Measurements from ENCODE around the gene TREH. TPM values are rescaled to one million over a fixed set of nuclear protein-coding genes. Genes with fewer than 3 reads are reported as not detected.

The TREH gene
- total RNA-seq, 1 experiment from 2014 or later, result 0.15 TPM

DNA sequence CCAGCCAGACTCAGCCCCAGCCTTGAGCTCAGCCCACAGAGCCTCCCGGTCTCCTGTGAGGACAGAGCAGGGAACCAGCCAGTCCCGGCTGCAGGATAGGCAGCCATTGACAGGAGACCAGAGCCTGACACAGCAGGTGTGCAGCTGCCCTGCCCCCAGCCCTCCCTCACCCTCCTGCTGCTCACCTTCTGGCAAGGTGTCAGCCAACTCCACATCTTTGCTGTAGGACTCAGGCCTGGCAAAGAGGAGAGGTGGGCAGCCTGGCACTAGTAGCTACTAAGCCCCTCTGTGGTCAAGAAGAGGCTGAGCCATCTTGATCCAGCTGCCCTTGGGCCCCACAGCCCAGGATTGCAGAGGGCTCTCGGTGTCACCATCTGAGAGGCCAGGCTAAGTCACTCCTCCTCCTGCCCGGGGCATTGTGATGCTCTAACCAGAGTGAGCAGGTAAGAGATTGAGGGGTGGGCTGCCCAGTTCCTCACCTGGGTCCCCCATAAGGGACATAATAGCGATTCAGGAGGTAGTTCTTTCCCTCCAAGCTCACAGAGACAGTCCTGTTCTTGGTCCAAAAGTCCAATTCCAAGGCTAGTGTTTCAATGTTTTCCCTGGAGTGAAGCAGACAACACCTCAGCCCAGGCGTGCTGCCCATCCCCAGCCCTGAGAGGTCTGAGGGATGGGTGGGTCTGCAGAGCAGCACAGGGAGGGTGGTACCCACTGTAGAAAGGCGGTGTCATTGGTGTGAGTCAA lies 18.6 kb downstream of the TREH start:
- H3K9me2 ChIP-seq (ENCODE audit: insufficient read depth), result no peaks in the 10 kb centered on the region
- BruUV-seq (replicated peaks), result no TSS peak
- H3K79me2 ChIP-seq (ENCODE audit: insufficient read depth, low read length), result no peaks in the 10 kb centered on the region
- H3K27me3 ChIP-seq (ENCODE audit: insufficient read depth, low read length), result no peaks in the 10 kb centered on the region
- ChIA-PET POLR2A (no interaction called here), CTCF (interaction anchor here (1.0 to 2.6 kb wide), 2 partner anchors 29 to 66 kb away, joined by 3 to 8 read pairs; no protein-coding TSS in a partner anchor), RAD21 (ENCODE audit: low non-redundant PET in 1 of 2, low total read pairs in 2 of 2, uncharacterized antibody in 2 of 2, unreplicated experiment in 2 of 2) (no interaction called here)
- ATAC-seq (no peak), DNase-seq (ENCODE audit: low read depth, low spot score) (no peak)
- TF ChIP-seq EZH2phosphoT487 (IDR thresholded peaks at IDR 0.05; ENCODE audit: borderline replicate concordance), result no peak
- TF ChIP-seq, protein P1, sequence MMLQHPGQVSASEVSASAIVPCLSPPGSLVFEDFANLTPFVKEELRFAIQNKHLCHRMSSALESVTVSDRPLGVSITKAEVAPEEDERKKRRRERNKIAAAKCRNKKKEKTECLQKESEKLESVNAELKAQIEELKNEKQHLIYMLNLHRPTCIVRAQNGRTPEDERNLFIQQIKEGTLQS (IDR thresholded peaks at IDR 0.05), result no peak
- TF ChIP-seq FOSL1 (IDR thresholded peaks at IDR 0.05; ENCODE audit: low read depth), result no peak
- no peak for TF ChIP-seq CEBPB (IDR thresholded peaks at IDR 0.05; ENCODE audit: low read depth)
- TF ChIP-seq EGR1 (IDR thresholded peaks at IDR 0.05; ENCODE audit: low read depth), result no peak
- no peak for TF ChIP-seq POLR2AphosphoS5 (IDR thresholded peaks at IDR 0.05; ENCODE audit: low read depth, low read length)
- TF ChIP-seq TCF7L2 (IDR thresholded peaks at IDR 0.05; ENCODE audit: borderline replicate concordance, extremely low read depth, insufficient read depth, insufficient read length), result no peak
- TF ChIP-seq, protein P2, sequence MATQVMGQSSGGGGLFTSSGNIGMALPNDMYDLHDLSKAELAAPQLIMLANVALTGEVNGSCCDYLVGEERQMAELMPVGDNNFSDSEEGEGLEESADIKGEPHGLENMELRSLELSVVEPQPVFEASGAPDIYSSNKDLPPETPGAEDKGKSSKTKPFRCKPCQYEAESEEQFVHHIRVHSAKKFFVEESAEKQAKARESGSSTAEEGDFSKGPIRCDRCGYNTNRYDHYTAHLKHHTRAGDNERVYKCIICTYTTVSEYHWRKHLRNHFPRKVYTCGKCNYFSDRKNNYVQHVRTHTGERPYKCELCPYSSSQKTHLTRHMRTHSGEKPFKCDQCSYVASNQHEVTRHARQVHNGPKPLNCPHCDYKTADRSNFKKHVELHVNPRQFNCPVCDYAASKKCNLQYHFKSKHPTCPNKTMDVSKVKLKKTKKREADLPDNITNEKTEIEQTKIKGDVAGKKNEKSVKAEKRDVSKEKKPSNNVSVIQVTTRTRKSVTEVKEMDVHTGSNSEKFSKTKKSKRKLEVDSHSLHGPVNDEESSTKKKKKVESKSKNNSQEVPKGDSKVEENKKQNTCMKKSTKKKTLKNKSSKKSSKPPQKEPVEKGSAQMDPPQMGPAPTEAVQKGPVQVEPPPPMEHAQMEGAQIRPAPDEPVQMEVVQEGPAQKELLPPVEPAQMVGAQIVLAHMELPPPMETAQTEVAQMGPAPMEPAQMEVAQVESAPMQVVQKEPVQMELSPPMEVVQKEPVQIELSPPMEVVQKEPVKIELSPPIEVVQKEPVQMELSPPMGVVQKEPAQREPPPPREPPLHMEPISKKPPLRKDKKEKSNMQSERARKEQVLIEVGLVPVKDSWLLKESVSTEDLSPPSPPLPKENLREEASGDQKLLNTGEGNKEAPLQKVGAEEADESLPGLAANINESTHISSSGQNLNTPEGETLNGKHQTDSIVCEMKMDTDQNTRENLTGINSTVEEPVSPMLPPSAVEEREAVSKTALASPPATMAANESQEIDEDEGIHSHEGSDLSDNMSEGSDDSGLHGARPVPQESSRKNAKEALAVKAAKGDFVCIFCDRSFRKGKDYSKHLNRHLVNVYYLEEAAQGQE (IDR thresholded peaks at IDR 0.05; ENCODE audit: low read depth), result no peak
- no peak for TF ChIP-seq EZH2 (IDR thresholded peaks at IDR 0.05)
- TF ChIP-seq, protein P3, sequence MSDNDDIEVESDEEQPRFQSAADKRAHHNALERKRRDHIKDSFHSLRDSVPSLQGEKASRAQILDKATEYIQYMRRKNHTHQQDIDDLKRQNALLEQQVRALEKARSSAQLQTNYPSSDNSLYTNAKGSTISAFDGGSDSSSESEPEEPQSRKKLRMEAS (IDR thresholded peaks at IDR 0.05), result no peak
- no peaks in the 10 kb centered on the region for H4K20me1 ChIP-seq (ENCODE audit: insufficient read depth)
- no peaks in the 10 kb centered on the region for H3K9me3 ChIP-seq (ENCODE audit: control insufficient read depth in 1 of 2, insufficient read depth in 1 of 2, low read depth in 1 of 2, low read length in 2 of 2)
- no peak overlapping the region for H3K4me3 ChIP-seq (replicated peaks in 1 of 2; ENCODE audit: low read depth in 1 of 2, low read length in 2 of 2)
- no peak overlapping the region for H2AFZ ChIP-seq (ENCODE audit: low read depth, low read length, poor library complexity, severe bottlenecking)
- no peak overlapping the region for H3K9ac ChIP-seq (ENCODE audit: low read length)
- no peak overlapping the region for H3K4me2 ChIP-seq (ENCODE audit: low read length)
- H3K27ac ChIP-seq (ENCODE audit: low read depth, low read length), result no peak overlapping the region
- intact Hi-C loops (cut with micrococcal nuclease), result no loop called here
- H3K4me1 ChIP-seq (ENCODE audit: control insufficient read depth in 1 of 2, insufficient read depth in 2 of 2, low read length in 2 of 2), result peaks cover 7 to 16% of the 10 kb centered on the region in 2 experiments; a peak in 3 of 4 replicates
- H3K36me3 ChIP-seq (ENCODE audit: control insufficient read depth in 1 of 2, insufficient read depth in 2 of 2, low read length in 2 of 2), result no peaks in the 10 kb centered on the region; a peak in 1 of 4 replicates
